WTC11 (cell line): ENCODE measurements around the gene MMGT1. TPM values are rescaled to one million over a fixed set of nuclear protein-coding genes. Genes with fewer than 3 reads are reported as not detected.
A peak's percentile ranks its signal among the peaks of the same experiment; 100 is the strongest.
"Not testable (repeated sequence)": the region's sequence is repeated elsewhere in the genome, so short reads cannot be mapped to it uniquely, and the experiment has no call there.

ENCODE experiments used
- ATAC-seq: fragments of 200-7000 bp; cut with Tn5 transposase; 2 replicates; pipeline ENCODE4 v1.10.0; 2021; ENCODE audit warnings: mild to moderate bottlenecking, moderate library complexity
- CTCF ChIA-PET: fragments of 300-600 bp; sonication (Branson Sonifier 250); formaldehyde crosslinking; loops from one replicate; lab custom pipeline; 2021; ENCODE audit warnings: antibody characterized with exemption; lab: Charles Lee
- POLR2A ChIA-PET: fragments of 350-600 bp; sonication (Branson Sonifier 250); formaldehyde crosslinking; loops from one replicate; lab custom pipeline; 2021; ENCODE audit warnings: antibody characterized with exemption; lab: Charles Lee
- DNase-seq: peaks from one replicate; pipeline ENCODE4 v3.0.0; 2021; ENCODE audit warnings: low spot score
- H3K27ac Mint-ChIP-seq: 2 replicates; pipeline ENCODE4 v1.8.0; 2021; ENCODE audit warnings: mixed read lengths
- H3K27me3 Mint-ChIP-seq: 2 replicates; pipeline ENCODE4 v1.8.0; 2021; ENCODE audit warnings: low read depth, mild to moderate bottlenecking, moderate library complexity, mixed read lengths
- H3K36me3 Mint-ChIP-seq: 2 replicates; pipeline ENCODE4 v1.8.0; 2021; ENCODE audit warnings: mixed read lengths
- H3K4me1 Mint-ChIP-seq: 2 replicates; pipeline ENCODE4 v1.8.0; 2022; ENCODE audit warnings: mixed read lengths
- H3K4me3 Mint-ChIP-seq: 2 replicates; pipeline ENCODE4 v1.8.0; 2021; ENCODE audit warnings: mild to moderate bottlenecking, moderate library complexity, mixed read lengths
- H3K9me3 Mint-ChIP-seq: 2 replicates; pipeline ENCODE4 v1.8.0; 2021; ENCODE audit warnings: mixed read lengths
- AR ChIP-seq: fragments of 250-450 bp; sonication (Bioruptor Pico); IDR thresholded peaks from 2 replicates; pipeline ENCODE4 v1.9.0; 2021; ENCODE audit warnings: mild to moderate bottlenecking
- CTCF ChIP-seq: fragments of 200-600 bp; IDR thresholded peaks from 2 replicates; pipeline ENCODE4 v1.8.0; 2022; ENCODE audit warnings: antibody characterized with exemption
- NFYB ChIP-seq: sonication (generic); formaldehyde crosslinking; conservative IDR thresholded peaks from 2 replicates; pipeline ENCODE4 v1.8.0; 2022; ENCODE audit warnings: low read depth, missing genetic modification reagents
- NR1H2 ChIP-seq: sonication (generic); formaldehyde crosslinking; IDR thresholded peaks from 2 replicates; pipeline ENCODE4 v1.9.0; 2021; ENCODE audit warnings: mild to moderate bottlenecking, moderate library complexity, missing genetic modification reagents
- PRDM15 ChIP-seq: sonication (generic); formaldehyde crosslinking; IDR thresholded peaks from 2 replicates; pipeline ENCODE4 v1.8.0; 2022; ENCODE audit warnings: missing genetic modification reagents
- RELA ChIP-seq: sonication (generic); formaldehyde crosslinking; IDR thresholded peaks from 2 replicates; pipeline ENCODE4 v1.8.1; 2022; ENCODE audit warnings: missing genetic modification reagents, mild to moderate bottlenecking, borderline replicate concordance
- ZNF532 ChIP-seq: fragments of 250-450 bp; sonication (Bioruptor Pico); IDR thresholded peaks from 2 replicates; pipeline ENCODE4 v1.9.0; 2021; ENCODE audit warnings: mild to moderate bottlenecking, borderline replicate concordance
- total RNA-seq: library from RNA; stranded (reverse); gene quantifications from 3 replicates; pipeline ENCODE4 v1.2.3, GENCODE V29; 2021

Gene MMGT1
- total RNA-seq, 1 experiment from 2014 or later: 15.4 TPM

GRCh38 chrX:135927897-135928296 lies 45.9 kb downstream of the MMGT1 start (continued):
- TF ChIP-seq AR (CRISPR knock-in tag) (no peak), ZNF532 (no peak), NFYB (CRISPR knock-in tag) (no peak), CTCF (no peak), RELA (CRISPR knock-in tag) (no peak)
- TF ChIP-seq, all 79 proteins: peak for 0

- POLR2A ChIA-PET: no interaction called here
- Mint-ChIP-seq H3K27ac (no peak overlapping the region), H3K4me1 (no peaks in the 10 kb centered on the region), H3K27me3 (no peaks in the 10 kb centered on the region), H3K4me3 (no peak overlapping the region), H3K36me3 (no peaks in the 10 kb centered on the region), H3K9me3 (no peaks in the 10 kb centered on the region)
- ATAC-seq (peak; percentile 67), DNase-seq (peak; percentile 15)
- TF ChIP-seq CTCF (no peak), PRDM15 (CRISPR knock-in tag) (no peak; the same call in 1 of the 2 replicates), NR1H2 (CRISPR knock-in tag) (no peak)
- CTCF ChIA-PET: interaction anchor here (0.6 to 1.3 kb wide), 2 partner anchors 9 to 31 kb away, joined by 3 to 10 read pairs; no protein-coding TSS in a partner anchor
These were observed 50.4 kb downstream of the MMGT1 start for GRCh38 chrX:135923353-135923752.

- H3K9me3 Mint-ChIP-seq, H3K36me3 Mint-ChIP-seq, DNase-seq, H3K27me3 Mint-ChIP-seq, H3K27ac Mint-ChIP-seq, H3K4me3 Mint-ChIP-seq, H3K4me1 Mint-ChIP-seq, POLR2A ChIA-PET, ATAC-seq: not testable (repeated sequence)
- CTCF ChIA-PET: interaction anchor here (1.3 kb wide), 1 partner anchor 213 kb away, joined by 4 read pairs; no protein-coding TSS in a partner anchor
These were observed 53.3 kb downstream of the MMGT1 start for GRCh38 chrX:135920516-135920915.
